GM19351 (cell line): ENCODE results near the gene FSD1.

Source experiments
- ATAC-seq: cut with Tn5 transposase; IDR thresholded peaks from one replicate; pipeline ENCODE4 v1.9.1; 2021; ENCODE audit warnings: mild to moderate bottlenecking, moderate library complexity; ENCODE audit not compliant: unreplicated experiment

Gene FSD1

DNA sequence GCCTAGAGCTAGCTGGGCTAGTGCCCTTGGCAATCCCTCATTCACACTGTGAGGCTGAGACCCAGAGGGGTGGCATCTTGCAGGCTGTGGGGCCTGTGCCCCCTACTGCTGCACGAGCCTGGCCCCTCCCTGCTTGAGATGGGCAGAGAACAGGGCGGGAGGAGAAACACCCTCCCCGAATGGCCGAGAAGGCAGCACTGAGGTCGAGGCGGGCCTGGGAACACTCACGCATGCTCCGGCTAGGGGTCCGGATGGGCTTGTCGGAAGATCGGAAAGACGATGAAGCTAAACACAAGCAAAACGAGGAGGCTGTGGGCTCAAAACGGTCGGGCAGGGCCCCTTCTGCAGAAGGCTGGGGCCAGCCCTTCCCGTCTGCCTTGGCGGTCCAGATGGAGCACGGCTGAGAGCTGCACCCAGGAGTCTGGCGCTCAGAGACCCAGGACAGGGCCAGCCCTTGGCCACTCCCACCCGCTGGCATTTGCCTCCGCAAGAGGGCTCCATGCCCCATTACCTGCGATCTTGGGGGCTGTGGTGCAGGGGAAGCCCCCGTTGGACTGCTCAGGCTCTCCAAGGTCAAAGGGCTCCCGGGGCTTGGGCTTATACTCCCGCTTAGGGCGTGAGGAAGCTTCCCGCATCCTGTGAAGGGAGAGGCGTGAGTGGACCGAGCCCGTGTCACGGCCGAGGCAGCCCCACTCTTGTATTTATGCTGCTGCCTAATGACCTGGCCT is 57.9 kb downstream of the FSD1 start:
- no peak for ATAC-seq

DNA sequence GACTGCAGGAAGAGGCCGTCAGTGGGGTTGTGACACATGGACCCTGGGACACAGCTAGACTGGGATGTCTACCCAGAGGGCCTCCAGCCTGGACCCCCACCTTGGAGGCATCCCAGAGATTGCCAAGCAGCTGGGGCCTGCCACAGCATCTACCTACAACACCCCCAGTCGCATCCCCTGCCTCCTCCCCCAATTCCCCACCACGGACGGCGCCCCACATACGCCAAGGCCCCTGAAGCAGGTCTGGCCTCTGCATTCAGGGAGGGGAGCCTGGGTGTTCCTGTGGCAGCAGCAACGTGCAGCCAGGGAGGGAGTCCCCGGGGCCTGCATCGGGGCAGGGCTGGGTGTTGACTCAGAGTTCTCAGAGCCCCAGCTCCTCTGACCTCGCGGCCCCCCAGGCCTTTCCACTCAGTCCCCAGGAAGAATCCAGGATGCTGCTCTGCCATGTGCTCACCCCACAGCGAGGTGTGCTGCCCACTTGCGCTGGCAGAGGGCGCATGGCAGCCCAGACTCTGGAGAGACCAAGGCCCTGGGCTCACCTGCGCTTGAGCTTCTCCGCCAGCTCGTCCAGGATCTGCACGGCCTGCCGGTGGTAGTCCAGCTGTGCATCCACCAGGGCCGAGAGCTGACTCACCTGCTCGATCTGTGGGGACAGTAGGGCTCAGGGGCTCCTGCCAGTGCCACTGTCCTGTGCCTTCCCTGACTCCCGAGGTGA is 58.6 kb downstream of the FSD1 start:
- no peak for ATAC-seq

DNA sequence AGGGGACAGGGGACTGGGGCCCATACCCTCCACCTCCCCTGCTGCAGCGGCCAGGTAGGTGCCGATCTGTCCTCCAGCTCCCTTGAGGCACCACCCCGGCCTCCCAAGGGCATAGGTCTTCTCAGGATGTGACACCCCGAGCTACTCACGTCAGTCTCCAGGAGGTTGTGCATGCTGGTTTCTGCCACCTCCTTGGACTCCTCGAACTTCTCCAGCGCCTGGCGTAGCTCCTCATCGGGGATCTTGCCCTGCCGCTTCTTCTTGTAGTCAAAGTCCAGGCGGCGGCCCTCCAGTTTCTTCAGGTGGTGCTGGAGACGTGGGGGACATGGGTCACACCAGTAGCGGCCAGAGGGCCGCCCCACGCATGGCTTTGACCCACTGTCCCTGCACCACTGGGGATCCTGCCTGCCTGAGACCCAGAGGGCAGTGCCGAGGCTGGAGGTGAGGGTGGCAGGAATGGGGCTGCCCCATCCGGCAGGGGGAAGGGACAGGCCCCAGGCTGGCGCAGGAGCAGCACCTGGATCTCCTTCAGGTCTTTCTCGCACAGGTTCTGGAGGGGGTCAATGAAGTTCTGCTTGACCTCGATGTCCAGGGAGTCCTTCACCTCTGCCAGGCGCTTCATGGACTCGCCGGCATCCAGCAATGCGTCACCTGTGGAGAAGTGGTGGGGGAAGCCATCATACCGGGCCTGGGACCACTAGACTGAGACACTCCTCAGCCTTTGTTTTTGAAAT is 59.3 kb downstream of the FSD1 start:
- no peak for ATAC-seq

DNA sequence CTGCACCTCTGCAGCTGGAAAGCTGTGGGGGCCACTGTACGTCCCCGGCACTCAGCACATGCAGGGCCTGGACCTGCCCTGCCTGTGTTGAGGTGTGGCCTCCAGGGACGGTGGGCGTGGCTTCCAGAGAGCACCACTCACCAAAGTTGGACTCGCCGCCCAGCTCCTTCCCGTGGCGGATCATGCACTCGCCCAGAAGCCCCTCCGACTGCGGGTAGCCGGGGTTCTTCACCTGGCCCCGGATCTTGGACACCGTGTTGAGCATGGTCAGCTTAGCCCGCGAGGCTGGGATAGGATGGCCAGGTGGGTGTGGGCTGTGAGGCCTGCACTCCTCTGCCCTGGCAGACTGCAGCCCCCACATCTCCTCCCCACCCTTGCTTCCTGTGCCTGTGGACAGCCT is 60.9 kb downstream of the FSD1 start:
- ATAC-seq = no peak

DNA sequence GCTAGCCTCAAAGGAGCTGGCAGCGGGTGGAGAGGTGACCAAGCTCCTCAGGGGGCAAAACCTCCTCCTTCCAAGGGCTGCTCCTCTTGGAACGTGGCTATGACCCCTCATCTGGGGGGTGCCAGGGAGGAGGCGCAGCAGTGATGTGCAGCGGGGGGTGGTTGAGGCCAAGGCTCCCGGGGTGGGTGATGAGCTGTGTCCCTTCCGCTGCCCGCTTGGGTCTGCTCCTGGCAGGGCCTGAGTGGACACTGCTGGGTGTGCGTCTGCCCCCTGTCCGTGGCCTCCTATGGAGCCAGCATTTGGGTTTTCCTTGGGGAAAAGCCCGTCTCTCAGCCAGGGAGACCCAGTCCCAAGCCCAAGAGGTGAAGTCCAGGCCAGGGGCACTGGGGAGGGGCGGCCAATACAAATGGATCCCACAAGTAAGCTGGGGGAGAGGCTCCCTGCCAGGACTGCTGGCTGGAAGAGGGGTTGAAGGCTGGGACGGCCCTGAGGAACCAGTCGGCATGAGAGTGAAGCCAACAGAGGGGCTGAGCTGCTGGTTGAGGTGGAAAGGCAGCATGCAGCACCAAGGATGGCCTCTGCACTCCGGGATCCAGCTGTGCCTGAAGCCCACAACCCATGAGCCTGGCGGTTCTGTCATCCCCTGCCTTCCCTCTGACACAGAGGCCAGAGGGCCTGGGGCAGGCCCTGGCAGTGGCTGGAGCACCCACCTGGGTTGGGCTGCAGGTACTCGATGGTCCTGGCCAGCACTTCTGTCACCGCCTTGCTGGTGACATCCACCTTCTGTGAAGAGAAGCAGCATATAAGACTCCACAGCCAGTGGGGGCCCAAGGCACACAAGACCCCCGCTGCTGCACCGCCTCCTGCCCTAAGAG is 61.6 kb downstream of the FSD1 start:
- ATAC-seq = no peak

DNA sequence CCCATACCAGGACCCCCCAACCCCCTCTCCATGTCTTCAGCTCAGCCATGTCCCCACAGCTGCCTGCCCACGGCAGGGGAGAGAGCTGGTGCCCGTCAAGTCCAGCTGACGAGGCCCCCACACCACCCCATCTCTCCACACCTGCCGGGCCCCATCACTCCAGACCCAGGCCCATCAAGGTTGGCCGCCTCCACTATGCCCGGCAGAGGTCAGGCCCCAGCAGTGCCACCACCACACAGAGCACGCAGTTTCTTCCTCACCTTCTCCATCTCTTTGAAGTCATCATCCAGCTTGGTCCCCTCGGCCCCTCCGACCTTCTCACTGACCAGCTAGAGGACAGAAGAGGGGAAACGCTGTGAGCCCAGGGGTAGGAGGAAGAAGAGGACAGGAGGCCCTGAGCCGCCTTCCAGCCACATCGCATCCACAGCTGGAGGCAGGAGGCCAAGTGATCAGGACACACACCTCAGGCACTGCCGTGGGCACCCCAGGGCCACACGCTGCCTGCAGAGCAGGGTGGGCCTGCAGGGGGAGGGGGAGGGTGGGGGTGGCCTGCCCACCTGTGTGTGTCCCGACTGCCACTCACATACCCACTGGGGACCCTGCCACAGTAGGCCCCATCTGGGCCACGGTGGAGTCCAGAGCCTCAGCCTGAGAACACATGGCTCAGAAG is 62.4 kb downstream of the FSD1 start:
- ATAC-seq = no peak

DNA sequence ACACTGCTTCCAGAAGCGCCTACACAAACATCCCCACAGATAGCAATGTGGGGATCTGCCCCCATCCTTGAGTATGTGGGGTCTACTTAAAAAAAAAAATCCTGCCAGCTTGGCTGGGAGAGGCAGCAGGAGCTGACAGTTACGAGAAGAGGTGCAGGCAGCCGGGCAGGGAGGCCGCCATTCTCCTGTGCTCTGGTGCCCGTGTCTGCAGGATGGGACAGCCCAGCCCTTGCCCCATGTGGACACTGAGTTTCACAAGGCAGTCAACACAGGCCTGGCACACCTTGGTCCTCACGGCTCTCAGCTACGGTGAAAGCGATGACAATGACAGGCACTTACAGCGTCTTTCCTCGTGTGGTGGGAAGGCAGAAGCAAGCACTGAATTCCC is 62.9 kb downstream of the FSD1 start:
- no peak for ATAC-seq

DNA sequence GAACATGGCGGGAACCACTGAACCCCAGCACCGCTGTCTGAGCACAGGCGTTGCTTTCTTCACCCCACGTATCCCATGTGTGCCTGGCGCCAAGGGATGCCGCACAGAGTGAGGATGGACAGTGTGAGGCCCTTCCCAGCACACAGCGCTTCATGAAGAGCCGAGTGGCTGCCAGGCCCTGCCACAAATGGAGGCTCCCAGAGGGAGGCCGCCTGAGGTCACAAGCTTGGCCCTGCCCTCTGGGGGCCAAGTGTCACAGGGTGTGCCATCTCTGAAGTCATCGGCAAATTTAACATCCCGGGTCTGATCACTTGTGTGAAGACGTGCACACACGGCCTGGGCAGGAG is 63.4 kb downstream of the FSD1 start:
- ATAC-seq = no peak

DNA sequence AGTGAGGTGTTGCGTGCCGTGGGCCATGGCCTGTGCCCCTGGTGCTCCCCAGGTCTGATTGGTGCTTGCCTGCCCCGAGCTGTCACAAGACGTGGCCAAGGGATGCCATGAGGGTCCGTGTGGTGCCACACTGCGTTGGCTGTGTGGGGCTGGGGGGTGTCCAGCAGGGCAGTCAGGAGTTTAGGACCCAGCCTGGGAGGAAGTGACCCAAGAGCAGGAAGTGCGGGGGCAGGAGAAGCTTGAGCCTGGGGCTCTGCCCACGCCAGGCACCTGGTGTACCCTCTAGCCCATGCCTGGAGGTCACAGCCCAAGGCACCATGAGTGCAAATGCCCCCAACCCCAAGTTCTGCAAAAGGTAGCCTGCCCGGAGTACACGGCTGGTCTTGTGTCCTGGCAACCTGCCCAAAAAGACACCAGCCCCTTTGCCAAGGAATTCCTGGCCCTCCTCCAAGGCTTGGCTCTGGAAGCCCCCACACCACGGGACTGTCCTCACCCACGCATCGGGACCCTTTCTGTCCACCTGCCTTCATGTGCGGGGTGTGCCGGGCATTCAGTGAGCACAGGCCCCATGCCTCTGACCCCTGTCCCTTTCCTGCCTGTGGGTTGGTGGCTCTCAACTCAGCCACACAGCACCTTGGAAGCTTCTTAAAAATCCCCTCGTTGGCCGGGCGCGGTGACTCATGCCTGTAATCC is 63.9 kb downstream of the FSD1 start:
- no peak for ATAC-seq

DNA sequence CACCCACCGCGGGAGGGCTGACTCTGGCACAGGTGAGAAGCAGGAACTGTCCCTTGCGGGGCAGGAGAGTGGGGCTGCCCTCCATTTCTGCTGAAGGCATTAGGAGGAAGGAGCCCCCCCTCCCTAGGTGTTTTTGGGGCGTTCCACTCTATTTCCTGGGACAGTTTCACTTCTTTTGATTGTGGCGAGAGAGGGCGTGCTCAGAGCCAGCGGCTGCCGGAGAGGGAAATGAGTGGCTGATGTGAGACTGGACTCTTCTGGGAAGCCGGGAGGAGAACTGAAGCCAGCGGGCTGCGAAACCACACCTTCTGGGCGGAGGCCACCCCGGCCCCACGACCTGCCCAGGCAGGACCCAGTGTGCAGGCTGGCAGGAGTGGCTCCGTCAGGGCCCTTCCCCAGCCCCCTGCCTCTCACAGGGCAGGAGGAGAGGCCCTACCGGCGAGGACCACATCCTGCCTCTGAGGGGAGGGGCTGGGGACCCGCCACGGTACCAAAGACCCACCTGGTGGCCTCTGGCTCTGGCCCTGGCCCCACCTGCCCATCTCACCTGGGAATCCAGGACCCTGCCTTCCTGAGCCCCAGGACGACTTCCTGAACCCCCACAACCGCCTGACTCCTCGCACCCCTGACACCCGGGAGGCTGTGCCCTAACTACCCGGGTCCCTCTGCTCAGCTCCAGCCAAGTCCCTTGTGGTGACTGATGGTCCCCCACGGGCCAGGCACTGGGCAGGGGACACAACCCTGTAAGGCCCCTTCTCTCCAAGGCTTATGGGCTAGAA is 64.9 kb downstream of the FSD1 start:
- peak; percentile 14 for ATAC-seq

DNA sequence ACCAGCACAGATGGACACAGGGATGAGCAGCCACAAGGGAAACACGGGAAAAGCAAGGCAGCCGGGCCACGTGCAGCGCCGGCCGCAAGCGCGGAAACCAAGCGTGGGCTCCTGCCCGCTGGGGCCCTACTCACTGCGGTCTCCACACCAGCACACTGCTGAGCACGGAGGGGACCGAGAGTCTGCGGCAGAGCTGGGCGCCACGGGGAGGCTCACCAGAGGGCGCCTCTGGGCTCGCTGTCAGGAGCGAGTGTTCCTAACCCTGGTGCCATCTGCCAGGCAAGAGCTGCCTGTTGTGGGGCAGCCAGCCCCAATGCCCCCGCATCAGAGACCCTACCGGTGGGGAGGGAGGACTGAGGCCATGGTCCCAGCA is 65.5 kb downstream of the FSD1 start:
- ATAC-seq = peak; percentile 50

DNA sequence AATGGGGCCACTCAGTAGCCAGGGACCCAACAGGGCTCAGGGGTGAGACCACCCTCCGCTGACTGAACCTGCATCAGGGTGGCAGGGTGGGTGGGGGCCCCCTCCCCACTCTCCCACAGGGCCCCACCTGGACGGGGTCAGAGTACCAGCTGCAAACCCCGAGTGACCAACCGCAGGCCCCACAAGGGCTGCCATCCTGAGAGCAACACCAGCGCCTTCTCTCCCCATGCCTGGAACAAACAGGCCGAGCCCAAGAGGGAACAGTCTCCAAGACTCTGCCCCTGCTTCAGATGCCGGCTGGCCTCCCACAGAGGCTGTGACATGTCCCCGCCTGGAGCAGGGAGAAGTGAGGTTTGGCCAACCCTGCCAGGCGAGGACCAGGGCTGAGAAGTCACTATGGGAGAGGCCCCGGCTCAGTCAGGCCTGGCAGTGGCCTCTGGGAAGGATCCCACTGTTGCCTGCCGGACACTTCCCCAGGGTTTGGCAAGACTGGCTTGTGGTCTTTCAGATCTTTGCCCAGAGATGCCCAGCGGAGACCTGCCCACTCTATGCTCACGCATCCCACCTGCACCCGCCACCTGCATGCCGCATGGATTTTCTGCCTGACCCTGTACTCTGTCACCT is 66.1 kb downstream of the FSD1 start:
- no peak for ATAC-seq

DNA sequence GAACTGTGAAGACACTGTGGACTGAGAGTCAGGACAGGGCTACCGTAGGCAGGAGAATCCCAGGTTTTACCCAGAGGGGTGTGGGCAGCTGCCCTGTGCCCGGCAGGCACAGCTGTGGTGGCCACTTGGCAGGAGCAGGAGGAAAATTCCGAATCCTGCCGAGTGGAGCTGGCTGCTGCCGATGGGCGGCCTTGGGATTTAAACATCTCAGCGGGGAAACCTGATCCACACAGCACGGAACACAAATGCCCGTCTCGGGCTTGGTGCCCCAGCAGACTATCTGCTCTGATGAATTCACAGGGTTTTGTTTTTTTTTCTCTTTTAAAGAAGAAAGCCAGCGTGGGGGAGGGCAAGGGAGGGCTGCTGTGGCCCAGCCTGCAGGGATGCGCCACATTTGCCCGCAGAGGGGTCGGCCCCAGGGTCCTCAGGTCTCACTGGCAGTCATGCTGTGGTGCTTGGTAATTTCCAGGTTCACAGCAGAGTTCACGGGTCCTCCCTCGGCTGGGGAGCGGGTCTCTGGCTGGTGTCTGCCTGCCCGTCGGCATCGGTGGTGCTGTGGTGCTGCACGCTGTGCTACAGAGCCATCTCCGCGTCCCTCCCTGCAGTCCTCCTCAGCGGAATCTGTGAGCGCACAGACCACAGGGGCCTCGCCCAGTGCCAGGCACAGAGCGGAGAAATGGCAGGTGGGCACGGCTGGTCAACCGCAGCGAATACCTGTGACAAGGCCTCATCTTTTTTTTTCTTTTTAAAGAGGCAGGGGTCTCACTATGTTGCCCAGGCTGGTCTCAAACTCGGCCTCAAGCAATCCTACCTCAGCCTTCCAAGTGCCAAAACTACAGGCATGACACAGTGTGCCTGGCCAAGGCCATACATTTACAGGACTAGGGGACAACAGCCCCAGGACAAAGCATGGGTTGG is 67.1 kb downstream of the FSD1 start:
- ATAC-seq = no peak

DNA sequence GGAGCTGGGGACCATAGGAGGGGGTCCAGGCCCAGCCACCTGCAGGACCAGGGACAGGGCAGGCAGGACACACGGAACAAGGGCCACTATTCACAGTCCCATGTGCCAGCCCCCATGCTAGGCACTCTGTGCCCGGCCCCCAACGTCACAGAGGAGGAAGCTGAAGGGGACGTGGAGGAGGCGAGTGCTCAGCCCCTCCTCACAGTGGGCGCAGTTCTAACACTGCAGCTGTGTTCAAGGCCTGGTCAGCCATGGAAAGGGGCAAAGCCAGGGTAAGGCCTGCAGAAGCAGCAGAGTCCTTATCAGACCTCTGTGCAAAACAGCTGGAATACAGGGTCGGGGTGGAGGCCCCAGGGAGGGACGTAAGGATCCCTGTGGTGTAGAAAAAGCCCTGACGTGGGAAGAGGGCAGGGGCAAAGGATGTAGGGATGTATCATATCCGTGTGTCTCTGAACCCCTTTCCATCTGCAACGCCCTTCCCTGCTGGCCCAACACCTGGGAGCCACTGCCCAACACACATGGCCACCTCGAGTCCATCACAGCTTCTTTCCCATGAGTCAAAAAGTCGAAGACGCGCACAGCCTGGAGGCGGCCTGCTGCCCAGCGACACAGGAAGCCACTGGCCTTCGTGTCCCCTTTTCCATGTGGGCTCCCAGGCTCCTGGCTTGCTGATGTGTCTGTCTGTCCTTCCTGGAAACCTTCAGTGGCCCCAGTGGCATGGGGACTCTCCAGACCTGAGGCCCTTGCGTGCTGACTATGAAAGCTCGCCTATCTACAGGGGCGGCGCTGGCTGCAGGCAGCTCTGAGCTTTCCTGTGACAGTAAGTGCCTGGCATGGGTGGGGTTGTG is 68.0 kb downstream of the FSD1 start:
- ATAC-seq = no peak

DNA sequence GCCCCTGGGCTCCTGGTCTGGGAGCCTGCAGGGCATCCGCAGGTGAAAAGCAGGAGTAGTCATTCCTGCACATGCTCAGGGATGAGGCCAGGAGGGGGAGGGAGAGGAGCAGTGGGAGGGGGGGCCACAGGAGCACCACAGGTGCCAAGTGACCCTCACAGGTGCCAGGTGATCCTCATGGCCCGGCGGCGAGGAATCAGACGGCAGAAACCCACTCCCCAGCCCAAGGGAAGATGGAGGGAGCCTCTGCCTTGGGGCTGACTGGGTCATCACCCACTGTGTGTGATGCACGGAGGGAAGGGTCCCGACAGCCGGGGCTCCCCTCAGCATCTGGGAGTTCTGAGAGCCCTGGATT is 68.6 kb downstream of the FSD1 start:
- no peak for ATAC-seq
